Vagina (tissue), 2 donors: Measurements from ENCODE around the gene PROSER2. TPM values are rescaled to one million over a fixed set of nuclear protein-coding genes. Genes with fewer than 3 reads are reported as not detected.
"Not testable (repeated sequence)": the region's sequence is repeated elsewhere in the genome, so short reads cannot be mapped to it uniquely, and the experiment has no call there.

Experiments
- DNase-seq, 2 donors: peaks; one replicate each; pipeline ENCODE4 v3.0.0-alpha.2; 2017; ENCODE audit errors: extremely low spot score in 2 of 2
- H3K27ac ChIP-seq: fragments of 200-600 bp; sonication (generic); one replicate; pipeline ENCODE4 v1.5.1; 2019
- H3K27me3 ChIP-seq: fragments of 200-600 bp; sonication (generic); one replicate; pipeline ENCODE4 v1.5.1; 2019
- H3K36me3 ChIP-seq, 2 donors: fragments of 200-600 bp; sonication (generic); one replicate each; pipeline ENCODE4 v1.5.1; 2017 to 2019
- H3K4me1 ChIP-seq: fragments of 200-600 bp; sonication (generic); one replicate; pipeline ENCODE4 v1.5.1; 2019
- H3K4me3 ChIP-seq, 2 donors: fragments of 200-600 bp; sonication (generic); 1 replicate in 1 of 2; 2 replicates in 1 of 2; pipeline ENCODE4 v1.5.1; 2016 to 2019
- H3K9me3 ChIP-seq: fragments of 200-600 bp; sonication (generic); one replicate; pipeline ENCODE4 v1.5.1; 2019
- POLR2A ChIP-seq, 2 donors: fragments of 450-650 bp; IDR thresholded peaks; one replicate each; pipeline ENCODE4 v1.6.1; 2017; ENCODE audit warnings: antibody characterized with exemption in 2 of 2, mild to moderate bottlenecking in 2 of 2, moderate library complexity in 2 of 2
- POLR2AphosphoS5 ChIP-seq, 2 donors: sonication (generic); formaldehyde crosslinking; IDR thresholded peaks; one replicate each; pipeline ENCODE4 v1.9.0; 2017; ENCODE audit warnings: antibody characterized with exemption in 2 of 2, mild to moderate bottlenecking in 2 of 2, low read depth in 1 of 2; ENCODE audit not compliant: insufficient read depth in 1 of 2
- intact Hi-C: fragments of 100-400 bp; cut with DNase I; formaldehyde crosslinking; loops from one replicate; pipeline ENCODE4 v1.15.1; 2023
- total RNA-seq: library from RNA; depleted of rRNA; stranded (reverse); fragments of >200 nt; gene quantifications from one replicate; pipeline ENCODE4 v1.2.3, GENCODE V29; 2016
- TF ChIP-seq, protein P1 (sequence below), 3 experiments: fragments of 450-650 bp in 2 of 3; fragments of 200-600 bp in 1 of 3; sonication (generic) in 1 of 3; IDR thresholded peaks; one replicate each; pipeline ENCODE4 v1.5.1; 2017 to 2019; ENCODE audit warnings: antibody characterized with exemption in 3 of 3, mild to moderate bottlenecking in 2 of 3, moderate library complexity in 2 of 3

Gene PROSER2
- total RNA-seq, 1 donor from 2014 or later, result 8.1 TPM

DNA sequence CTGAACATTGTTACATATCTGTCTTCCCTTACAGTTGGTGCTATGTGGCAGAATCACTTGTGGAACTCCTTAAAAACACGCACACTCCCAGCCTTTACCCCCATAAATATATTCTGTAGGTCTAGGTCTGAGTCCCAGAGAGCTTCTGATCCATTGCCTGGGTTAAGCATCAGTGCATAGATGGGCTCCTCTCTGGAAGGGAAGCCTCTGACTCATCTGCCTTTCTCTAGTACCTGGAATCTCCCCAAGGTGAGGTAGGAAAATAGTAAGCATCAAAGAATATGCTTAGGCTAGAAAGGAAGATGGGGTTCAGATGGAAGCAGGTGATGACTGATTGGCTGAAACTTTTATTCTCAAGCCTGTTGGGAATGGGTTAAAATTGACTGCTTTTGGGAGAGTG lies 26.1 kb downstream of the PROSER2 start:
- no peaks in the 10 kb centered on the region for H3K27me3 ChIP-seq
- H3K27ac ChIP-seq, result no peak overlapping the region
- no peaks in the 10 kb centered on the region for H3K4me1 ChIP-seq
- H3K9me3 ChIP-seq, result no peaks in the 10 kb centered on the region
- no peak for DNase-seq
- no peak overlapping the region for H3K4me3 ChIP-seq
- TF ChIP-seq, protein P1, sequence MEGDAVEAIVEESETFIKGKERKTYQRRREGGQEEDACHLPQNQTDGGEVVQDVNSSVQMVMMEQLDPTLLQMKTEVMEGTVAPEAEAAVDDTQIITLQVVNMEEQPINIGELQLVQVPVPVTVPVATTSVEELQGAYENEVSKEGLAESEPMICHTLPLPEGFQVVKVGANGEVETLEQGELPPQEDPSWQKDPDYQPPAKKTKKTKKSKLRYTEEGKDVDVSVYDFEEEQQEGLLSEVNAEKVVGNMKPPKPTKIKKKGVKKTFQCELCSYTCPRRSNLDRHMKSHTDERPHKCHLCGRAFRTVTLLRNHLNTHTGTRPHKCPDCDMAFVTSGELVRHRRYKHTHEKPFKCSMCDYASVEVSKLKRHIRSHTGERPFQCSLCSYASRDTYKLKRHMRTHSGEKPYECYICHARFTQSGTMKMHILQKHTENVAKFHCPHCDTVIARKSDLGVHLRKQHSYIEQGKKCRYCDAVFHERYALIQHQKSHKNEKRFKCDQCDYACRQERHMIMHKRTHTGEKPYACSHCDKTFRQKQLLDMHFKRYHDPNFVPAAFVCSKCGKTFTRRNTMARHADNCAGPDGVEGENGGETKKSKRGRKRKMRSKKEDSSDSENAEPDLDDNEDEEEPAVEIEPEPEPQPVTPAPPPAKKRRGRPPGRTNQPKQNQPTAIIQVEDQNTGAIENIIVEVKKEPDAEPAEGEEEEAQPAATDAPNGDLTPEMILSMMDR (IDR thresholded peaks at IDR 0.05), result no peak
- no peak for TF ChIP-seq POLR2AphosphoS5 (IDR thresholded peaks at IDR 0.05; ENCODE audit: insufficient read depth in 1 of 2, low read depth in 1 of 2)
- TF ChIP-seq POLR2A (IDR thresholded peaks at IDR 0.05), result no peak
- intact Hi-C loops, result no loop called here
- peaks cover 0 to 5% of the 10 kb centered on the region in 2 donors for H3K36me3 ChIP-seq

DNA sequence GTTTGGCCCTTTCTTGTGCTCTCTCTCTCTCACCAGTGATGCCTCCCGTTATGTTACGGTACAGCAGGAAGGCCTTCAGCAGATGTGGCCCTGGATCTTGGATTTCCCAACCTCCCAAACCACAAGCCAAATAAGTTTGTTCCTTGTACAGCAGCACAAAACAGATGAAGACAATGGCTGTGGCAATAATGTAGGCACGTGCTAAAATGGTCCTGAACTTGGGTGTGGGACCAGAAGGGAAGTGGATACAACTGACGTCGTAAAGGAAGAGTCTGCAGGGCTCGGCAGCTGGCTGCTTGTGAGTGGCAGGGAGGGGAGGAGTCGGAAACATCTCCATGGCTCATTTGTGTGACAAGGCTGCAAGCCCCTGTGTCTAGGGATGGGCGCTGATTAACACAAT lies 26.8 kb downstream of the PROSER2 start:
- H3K4me1 ChIP-seq, result no peaks in the 10 kb centered on the region
- H3K36me3 ChIP-seq, result peaks cover 0 to 5% of the 10 kb centered on the region in 2 donors
- DNase-seq, result no peak
- no peak overlapping the region for H3K4me3 ChIP-seq
- intact Hi-C loops, result no loop called here
- TF ChIP-seq POLR2A (IDR thresholded peaks at IDR 0.05), result no peak
- TF ChIP-seq, protein P1 (IDR thresholded peaks at IDR 0.05), result no peak
- TF ChIP-seq POLR2AphosphoS5 (IDR thresholded peaks at IDR 0.05; ENCODE audit: insufficient read depth in 1 of 2, low read depth in 1 of 2), result no peak
- H3K27me3 ChIP-seq, result no peaks in the 10 kb centered on the region
- H3K27ac ChIP-seq, result no peak overlapping the region
- H3K9me3 ChIP-seq, result no peaks in the 10 kb centered on the region

DNA sequence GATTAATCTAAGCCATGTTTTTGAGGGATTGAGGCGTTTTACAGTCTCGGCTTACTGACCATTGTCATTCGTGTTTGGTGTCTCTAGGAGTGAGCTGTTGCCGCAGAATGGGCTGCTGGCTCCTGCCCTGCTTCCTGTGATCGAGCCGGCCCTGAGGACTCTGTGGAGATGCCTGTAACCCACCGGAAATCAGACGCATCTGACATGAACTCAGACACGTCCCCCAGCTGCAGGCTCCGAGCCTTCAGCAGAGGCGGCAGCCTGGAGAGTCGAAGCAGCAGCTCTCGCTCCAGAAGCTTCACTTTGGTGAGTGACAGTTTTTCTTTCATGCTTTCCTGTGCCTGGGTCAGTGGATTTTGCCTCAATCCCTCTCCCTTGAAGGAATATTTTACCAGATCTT lies 28.8 kb downstream of the PROSER2 start:
- Histone ChIP-seq H3K27ac (no peak overlapping the region), H3K27me3 (no peaks in the 10 kb centered on the region), H3K4me1 (no peaks in the 10 kb centered on the region), H3K9me3 (no peaks in the 10 kb centered on the region), H3K36me3 (peaks cover 0 to 5% of the 10 kb centered on the region in 2 donors), H3K4me3 (no peak overlapping the region)
- no peak for DNase-seq
- TF ChIP-seq, protein P1 (IDR thresholded peaks at IDR 0.05), result no peak
- TF ChIP-seq POLR2A (IDR thresholded peaks at IDR 0.05) (no peak), POLR2AphosphoS5 (IDR thresholded peaks at IDR 0.05; ENCODE audit: insufficient read depth in 1 of 2, low read depth in 1 of 2) (no peak)
- intact Hi-C loops, result no loop called here

DNA sequence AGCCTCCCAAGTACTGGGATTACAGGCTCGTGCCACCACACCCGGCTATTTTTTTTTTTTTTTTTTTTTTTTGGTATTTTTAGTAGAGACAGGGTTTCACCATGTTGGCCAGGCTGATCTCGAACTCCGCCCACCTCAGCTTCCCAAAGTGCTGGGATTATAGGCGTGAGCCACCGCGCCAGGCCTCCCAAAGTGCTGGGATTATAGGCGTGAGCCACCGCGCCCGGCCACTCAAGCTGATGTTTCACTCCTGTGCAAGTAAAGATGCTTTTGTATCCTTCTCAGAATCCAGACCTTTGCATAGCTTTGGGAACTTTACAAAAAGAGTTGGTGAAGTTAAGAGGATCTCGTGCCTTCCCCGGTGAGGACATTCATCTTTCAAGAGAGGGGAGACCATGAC lies 29.5 kb downstream of the PROSER2 start:
- H3K27ac ChIP-seq, H3K4me1 ChIP-seq, H3K4me3 ChIP-seq, H3K9me3 ChIP-seq, H3K36me3 ChIP-seq, H3K27me3 ChIP-seq, DNase-seq, intact Hi-C loops: not testable (repeated sequence)

GRCh38 chr10:11853468-11853867 lies 30.3 kb downstream of the PROSER2 start:
- Histone ChIP-seq H3K27ac (no peak overlapping the region), H3K9me3 (no peaks in the 10 kb centered on the region), H3K27me3 (no peaks in the 10 kb centered on the region), H3K4me3 (no peak overlapping the region), H3K4me1 (no peaks in the 10 kb centered on the region), H3K36me3 (peaks cover 0 to 5% of the 10 kb centered on the region in 2 donors)
- intact Hi-C loops, result no loop called here
- TF ChIP-seq, protein P1 (IDR thresholded peaks at IDR 0.05), result no peak
- TF ChIP-seq POLR2A (IDR thresholded peaks at IDR 0.05) (no peak), POLR2AphosphoS5 (IDR thresholded peaks at IDR 0.05; ENCODE audit: insufficient read depth in 1 of 2, low read depth in 1 of 2) (no peak)
- no peak for DNase-seq

- peaks cover 0 to 5% of the 10 kb centered on the region in 2 donors for H3K36me3 ChIP-seq
- no peak for DNase-seq
- intact Hi-C loops, result no loop called here
- no peaks in the 10 kb centered on the region for H3K4me1 ChIP-seq
- H3K4me3 ChIP-seq, result no peak overlapping the region
- H3K27ac ChIP-seq, result no peak overlapping the region
- TF ChIP-seq POLR2A (IDR thresholded peaks at IDR 0.05) (no peak), POLR2AphosphoS5 (IDR thresholded peaks at IDR 0.05; ENCODE audit: insufficient read depth in 1 of 2, low read depth in 1 of 2) (no peak)
- TF ChIP-seq, protein P1 (IDR thresholded peaks at IDR 0.05), result no peak
- H3K9me3 ChIP-seq, result no peaks in the 10 kb centered on the region
- H3K27me3 ChIP-seq, result no peaks in the 10 kb centered on the region
Measured at GRCh38 chr10:11854301-11854700, 31.1 kb downstream of the PROSER2 start.
